GM13977 (cell line): Measurements from ENCODE around the gene KATNB1.

ENCODE experiments used
- DNase-seq: peaks from one replicate; pipeline ENCODE4 v3.0.0; 2012; ENCODE audit warnings: low spot score
- CTCF ChIP-seq: IDR thresholded peaks from 2 replicates; pipeline ENCODE4 v1.5.1; 2012; ENCODE audit warnings: mild to moderate bottlenecking, control low read depth; ENCODE audit not compliant: insufficient read depth; ENCODE audit errors: extremely low read depth, missing control alignments
- in situ Hi-C: fragments of 300-500 bp; cut with MboI; formaldehyde crosslinking; loops from one replicate; pipeline ENCODE4 v1.12.0; 2022; ENCODE audit warnings: low sequenced_read_pairs, low pct_unique_long_range_greater_than_20kb, mixed read lengths, inconsistent platforms; ENCODE audit not compliant: unreplicated experiment

KATNB1 gene

DNA sequence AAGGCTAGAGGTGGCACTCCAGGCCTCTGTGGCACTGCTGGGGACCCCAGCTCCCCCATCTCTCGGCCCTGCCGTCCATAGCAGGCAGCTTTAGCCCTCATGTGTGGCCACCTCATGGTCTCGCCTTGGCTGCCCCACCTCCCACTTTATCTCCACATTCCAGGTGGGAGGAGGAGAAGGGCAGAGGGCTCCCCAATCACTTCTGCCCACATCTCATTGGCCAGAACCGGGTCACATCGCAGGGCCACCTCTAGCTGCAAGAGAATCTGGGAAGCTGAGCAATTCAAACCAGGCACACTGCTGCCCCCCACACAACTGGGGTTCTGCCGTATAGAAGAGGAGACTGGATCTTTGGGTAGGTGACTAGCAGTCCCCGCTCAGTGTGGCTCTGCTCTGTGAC is 39.3 kb upstream of the KATNB1 start:
- in situ Hi-C loops = no loop called here
- DNase-seq = no peak
- no peak for TF ChIP-seq CTCF

DNA sequence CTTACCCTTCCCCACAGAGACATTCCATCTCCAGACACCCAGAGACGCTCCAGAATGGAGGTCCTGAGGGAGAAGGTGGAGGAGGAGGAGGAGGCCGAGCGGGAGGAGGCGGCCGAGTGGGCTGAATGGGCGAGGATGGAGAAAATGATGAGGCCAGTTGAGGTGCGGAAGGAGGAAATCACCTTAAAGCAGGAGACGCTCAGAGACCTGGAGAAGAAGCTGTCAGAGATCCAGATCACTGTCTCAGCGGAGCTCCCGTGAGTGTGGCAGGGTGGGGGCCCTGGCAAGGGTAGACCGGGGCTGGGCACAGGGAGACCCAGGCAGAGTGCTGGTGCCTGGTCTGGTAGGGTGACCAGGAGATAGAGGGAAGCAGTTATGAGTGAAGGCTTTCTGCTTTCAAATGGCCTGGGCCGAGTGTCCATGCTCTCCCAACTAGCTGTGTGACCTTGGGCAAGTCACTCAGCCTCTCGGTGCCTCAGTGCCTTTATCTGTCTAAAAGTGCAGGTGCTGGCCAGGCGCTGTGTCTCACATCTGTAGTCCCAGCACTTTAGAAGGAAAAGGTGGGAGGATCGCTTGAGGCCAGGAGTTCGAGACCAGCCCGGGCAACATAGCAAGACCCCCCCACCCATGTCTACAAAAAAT is 37.6 kb upstream of the KATNB1 start:
- DNase-seq = no peak
- in situ Hi-C loops = no loop called here
- no peak for TF ChIP-seq CTCF

DNA sequence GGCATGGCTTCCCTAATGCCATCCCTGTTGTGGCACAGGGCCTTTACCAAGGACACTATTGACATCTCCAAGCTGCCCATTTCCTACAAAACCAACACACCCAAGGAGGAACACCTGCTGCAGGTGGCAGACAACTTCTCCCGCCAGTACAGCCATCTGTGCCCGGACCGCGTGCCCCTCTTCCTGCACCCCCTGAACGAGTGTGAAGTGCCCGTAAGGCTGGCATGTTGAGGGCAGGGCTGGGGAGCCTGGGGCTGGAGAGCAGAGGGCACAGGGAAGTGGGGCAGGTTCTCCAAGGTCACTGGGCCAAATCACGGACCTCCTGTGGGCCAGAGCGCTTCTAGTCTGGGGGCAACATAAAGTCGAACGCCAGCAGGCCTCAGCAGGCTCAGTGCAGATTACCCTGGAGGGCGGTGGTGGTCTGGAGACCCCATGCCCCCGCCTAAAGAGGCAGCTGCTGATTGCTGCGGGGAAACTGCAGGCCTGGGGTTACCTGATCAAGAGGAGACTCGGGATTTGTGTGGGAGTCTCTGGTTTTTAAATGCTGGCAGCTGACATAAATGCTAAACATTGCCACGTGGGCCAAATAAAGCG is 36.7 kb upstream of the KATNB1 start:
- TF ChIP-seq CTCF = no peak
- in situ Hi-C loops = no loop called here
- no peak for DNase-seq

- in situ Hi-C loops = no loop called here
- no peak for TF ChIP-seq CTCF
These were observed 36.1 kb upstream of the KATNB1 start for GRCh38 chr16:57699481-57699880.

DNA sequence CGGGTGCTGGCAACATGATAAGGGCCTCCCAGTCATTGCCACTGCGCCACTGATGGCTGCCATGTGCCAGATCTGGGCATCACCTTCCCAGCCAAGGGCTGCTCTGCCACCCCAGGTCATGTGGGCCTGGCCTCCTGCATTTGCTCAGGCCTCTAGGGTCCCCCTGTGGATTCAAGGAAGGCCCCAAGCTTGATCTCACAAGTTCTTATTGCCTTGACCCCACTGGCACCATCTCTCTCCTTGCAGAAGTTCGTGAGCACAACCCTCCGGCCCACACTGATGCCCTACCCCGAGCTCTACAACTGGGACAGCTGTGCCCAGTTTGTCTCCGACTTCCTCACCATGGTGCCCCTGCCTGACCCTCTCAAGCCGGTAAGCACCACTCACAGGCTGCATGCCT is 35.7 kb upstream of the KATNB1 start:
- DNase-seq = no peak
- in situ Hi-C loops = no loop called here
- no peak for TF ChIP-seq CTCF

More at GRCh38 chr16:57699481-57699880, 36.1 kb upstream of the KATNB1 start:
- no peak for DNase-seq

DNA sequence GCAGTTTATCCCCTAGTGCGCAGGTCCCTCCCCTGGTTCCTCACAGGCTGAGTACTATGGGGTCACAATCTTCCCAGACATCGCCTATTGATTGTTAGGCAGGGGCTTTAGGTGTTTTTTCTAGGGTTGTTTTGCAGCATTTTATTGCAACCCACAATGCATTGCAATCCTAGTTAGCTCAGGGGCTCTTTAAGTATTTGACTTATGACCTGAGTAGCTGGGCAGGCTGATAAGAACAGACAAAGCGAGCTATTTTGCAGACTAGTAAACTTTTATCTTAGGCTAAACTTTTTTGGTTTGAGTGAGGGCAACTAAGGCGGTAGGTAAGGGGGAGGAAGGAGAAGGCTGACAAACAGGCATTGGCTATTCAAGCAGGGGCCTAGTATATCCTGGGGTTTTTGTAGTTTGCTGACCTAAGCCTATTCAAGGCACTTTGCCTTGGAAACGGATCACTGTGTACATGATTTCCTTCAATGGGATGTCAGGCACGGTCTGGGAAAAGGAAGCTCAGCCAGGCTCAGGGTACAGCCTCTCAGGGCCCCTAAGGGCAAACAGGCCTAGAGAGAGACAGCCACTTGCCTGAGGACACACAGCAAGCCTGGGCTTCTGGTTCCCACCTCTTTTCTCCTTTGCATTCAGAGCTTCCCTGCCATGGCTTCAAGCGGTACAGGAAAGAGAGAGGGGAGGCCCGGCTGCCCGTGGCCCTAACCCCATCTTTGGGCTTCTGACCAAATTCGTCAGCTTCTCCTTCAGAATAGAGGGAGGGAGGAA is 34.6 kb upstream of the KATNB1 start:
- in situ Hi-C loops = no loop called here
- DNase-seq = no peak
- no peak for TF ChIP-seq CTCF
